HL-60/S4 treated with retinoic acid at 250 ng/mL for 4 days and 3 days (cell line): ENCODE results near the gene CDK8.

ENCODE experiments used
- in situ Hi-C: fragments of 300-500 bp; cut with MboI; formaldehyde crosslinking; loops from 2 replicates; pipeline ENCODE4 v1.7.0; 2022; ENCODE audit warnings: low sequenced_read_pairs

Gene CDK8

DNA sequence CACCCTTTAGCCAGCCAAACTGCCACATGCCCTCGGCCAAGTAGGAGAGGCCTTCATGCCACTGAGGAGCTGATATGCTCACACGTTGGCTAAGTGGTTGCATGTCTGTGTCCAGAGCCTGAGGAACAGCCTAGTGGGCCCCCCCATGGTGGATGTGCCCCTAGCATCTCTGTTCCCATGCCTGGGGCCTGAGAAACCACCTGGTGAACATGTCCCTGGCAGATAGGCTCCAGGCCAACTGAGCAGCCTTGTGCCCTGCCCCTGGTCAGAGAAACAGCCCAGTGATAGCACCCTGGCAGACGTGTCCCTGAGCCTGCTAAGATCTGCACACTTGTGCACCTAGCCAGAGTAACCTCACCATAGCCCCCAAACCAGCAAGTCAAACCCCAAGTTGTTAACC lies 181.7 kb downstream of the CDK8 start:
- in situ Hi-C loops = no loop called here

DNA sequence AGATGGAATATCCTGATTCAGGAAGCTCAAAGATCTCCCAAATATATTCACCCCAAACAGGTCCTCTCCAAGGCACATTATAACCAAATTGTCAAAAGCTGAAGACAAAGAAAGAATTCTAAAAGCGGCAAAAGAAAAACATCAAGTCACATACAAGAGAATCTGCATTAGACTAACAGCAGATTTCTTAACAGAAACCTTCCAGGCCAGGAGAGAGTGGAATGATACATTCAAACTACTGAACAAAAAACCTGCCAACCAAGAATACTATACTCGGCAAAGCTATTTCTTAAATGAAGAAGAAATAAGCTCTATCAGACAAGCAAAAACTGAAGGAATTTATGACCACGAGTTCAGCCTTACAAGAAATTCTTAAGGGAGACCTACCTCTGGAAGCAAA lies 183.0 kb downstream of the CDK8 start:
- in situ Hi-C loops = no loop called here

DNA sequence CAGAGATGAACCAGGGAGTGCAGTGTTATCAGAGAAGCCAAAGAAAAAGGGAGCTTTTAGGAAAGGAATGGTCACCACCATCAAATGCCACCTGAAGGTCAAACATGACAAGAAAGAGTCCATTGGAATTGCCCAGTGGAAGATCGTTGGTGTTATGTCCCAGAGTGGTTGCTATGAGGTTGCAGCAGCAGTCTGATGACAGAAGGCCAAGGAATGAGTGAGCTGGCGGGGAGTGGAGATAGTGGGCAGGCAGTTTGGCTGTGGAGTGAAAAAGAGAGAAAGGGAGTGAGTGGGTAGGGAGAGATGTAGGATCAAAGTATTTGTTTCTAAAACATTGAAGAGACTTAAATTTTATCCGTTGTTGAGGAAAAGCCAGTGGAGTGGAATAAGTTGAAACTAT lies 186.2 kb downstream of the CDK8 start:
- in situ Hi-C loops = no loop called here

DNA sequence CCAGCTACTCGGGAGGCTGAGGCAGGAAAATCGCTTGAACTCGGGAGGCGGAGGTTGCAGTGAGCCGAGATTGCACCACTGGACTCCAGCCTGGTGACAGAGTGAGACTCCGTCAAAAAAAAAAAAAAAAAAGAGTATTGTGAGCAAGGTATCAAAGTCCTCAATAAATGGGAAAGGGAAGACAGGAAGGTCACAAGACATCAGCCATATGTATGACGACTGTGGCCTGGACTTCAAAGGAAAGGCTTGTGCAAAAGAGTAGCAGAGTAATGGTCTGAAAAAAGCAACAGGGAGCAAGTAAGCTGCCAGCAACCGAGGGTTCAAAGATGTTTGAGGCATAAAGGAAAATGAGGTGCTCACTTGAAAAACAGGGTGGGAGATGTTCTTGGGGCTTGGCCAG lies 187.5 kb downstream of the CDK8 start:
- in situ Hi-C loops = no loop called here

DNA sequence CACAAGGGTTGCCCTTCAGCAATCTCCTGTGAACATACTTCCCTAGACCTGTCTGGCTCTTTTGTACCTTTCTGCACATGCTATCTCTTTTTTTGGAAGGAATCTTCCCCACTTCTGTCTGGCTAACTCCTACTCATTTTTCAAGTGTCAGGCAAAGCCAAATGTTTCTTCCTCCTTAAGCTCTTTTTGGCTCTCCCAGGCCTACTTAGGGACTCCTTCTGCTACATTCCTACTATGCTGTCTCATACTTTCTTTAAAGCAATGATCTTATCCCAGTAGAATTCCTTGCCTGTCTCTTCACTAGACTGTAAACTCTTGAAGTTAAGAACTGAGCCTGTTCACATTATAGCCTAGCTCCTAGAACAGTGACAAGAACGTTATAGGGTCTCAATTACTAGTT lies 188.6 kb downstream of the CDK8 start:
- in situ Hi-C loops = no loop called here

DNA sequence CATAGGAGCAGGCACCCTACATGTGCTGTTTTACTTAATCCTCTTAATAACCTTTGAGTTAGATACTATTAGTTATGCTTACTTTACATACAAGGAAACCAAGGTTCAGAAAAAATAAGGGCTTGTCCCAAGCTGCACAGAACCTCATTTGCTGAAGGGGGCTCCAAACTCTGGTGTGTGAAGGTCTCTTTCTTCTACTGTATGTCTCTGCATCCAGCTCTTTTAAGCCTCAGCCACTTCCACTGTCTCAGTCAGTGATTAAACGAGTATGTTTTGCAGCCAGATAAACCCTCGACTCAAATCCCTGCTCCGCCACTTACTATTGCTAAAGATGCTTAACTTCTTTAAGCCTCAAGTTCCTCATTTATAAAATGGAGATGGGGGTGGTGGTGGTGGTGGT lies 191.2 kb downstream of the CDK8 start:
- in situ Hi-C loops = no loop called here

DNA sequence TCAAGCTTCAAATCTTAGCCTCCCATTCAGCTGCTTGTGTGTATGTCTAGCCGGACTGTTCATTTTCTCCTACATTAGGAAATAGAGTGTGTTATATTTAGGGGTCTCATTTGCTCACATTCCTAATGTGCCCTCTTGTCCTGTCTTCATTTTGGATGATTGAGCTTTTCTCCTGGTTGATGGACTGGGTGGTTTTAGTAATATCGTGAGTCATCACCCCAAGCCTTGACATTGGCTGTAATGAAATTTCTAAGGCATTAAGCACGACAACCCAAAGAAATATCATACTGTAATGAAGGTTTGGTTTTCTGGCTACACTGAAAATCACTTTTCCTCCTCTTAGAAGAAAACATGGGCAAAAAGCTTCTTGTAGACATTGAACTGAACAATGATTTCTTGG lies 192.8 kb downstream of the CDK8 start:
- in situ Hi-C loops = no loop called here

DNA sequence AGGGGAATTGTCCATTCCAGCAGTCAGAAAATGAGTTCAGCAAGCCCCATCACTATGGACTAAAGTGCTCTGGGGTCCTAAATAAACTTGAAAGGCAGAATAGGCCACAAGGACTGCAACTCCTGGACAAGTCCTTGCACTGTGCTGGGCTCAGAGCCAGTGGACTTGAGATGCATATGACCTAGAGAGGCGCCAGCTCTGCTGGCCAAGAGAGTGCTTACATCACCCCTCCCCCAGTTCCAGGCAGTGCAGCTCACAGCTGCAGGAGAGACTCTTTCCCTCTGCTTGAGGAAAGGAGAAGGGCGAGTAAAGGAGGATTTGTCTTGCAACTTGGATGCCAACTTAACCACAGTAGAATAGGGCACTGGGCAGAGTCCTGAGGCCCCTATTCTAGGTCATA lies 194.1 kb downstream of the CDK8 start:
- in situ Hi-C loops = no loop called here

DNA sequence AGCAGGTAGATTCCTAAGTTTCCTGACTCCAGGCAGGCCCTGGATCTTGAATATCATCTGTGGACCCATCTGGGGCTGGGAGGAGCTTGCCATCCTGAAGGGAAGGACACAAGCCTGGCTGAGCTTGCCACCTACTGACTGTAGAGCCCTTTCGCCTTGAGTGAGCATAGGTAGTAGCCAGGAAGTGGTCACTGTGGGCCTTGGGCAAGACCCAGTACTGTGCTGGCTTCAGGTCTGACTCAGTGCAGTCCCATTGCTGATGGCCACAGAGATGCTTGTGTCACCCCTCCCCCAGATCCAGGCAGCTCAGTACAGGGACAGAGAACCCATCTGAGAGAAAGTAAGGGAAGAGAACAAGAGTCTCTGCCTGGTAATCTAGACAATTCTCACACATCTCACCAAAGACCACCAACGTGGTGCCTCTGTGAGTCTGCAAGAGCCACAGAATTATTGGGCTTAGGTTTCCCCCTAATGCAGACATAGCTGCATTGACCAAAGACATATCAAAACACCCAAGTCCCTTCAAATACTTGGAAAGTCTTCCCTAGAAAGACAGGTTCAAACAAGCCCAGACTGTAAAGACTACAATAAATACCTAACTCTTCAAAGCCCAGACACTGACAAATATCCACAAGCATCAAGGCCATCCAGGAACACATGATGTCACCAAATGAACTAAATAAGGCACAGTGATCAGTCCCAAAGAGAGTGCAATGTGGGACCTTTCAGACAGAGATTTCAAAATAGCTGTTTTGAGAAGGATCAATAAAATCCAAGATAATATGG lies 195.3 kb downstream of the CDK8 start:
- in situ Hi-C loops = no loop called here
